WTC11 (cell line): Measurements from ENCODE around the gene ESYT1. TPM values are rescaled to one million over a fixed set of nuclear protein-coding genes. Genes with fewer than 3 reads are reported as not detected.
A peak's percentile ranks its signal among the peaks of the same experiment; 100 is the strongest.

ENCODE experiments used
- ATAC-seq: fragments of 200-7000 bp; cut with Tn5 transposase; 2 replicates; pipeline ENCODE4 v1.10.0; 2021; ENCODE audit warnings: mild to moderate bottlenecking, moderate library complexity
- CTCF ChIA-PET: fragments of 300-600 bp; sonication (Branson Sonifier 250); formaldehyde crosslinking; loops from one replicate; lab custom pipeline; 2021; ENCODE audit warnings: antibody characterized with exemption; lab: Charles Lee
- POLR2A ChIA-PET: fragments of 350-600 bp; sonication (Branson Sonifier 250); formaldehyde crosslinking; loops from one replicate; lab custom pipeline; 2021; ENCODE audit warnings: antibody characterized with exemption; lab: Charles Lee
- DNase-seq: peaks from one replicate; pipeline ENCODE4 v3.0.0; 2021; ENCODE audit warnings: low spot score
- H3K27ac Mint-ChIP-seq: 2 replicates; pipeline ENCODE4 v1.8.0; 2021; ENCODE audit warnings: mixed read lengths
- H3K27me3 Mint-ChIP-seq: 2 replicates; pipeline ENCODE4 v1.8.0; 2021; ENCODE audit warnings: low read depth, mild to moderate bottlenecking, moderate library complexity, mixed read lengths
- H3K36me3 Mint-ChIP-seq: 2 replicates; pipeline ENCODE4 v1.8.0; 2021; ENCODE audit warnings: mixed read lengths
- H3K4me1 Mint-ChIP-seq: 2 replicates; pipeline ENCODE4 v1.8.0; 2022; ENCODE audit warnings: mixed read lengths
- H3K4me3 Mint-ChIP-seq: 2 replicates; pipeline ENCODE4 v1.8.0; 2021; ENCODE audit warnings: mild to moderate bottlenecking, moderate library complexity, mixed read lengths
- H3K9me3 Mint-ChIP-seq: 2 replicates; pipeline ENCODE4 v1.8.0; 2021; ENCODE audit warnings: mixed read lengths
- ELF4 ChIP-seq: sonication (generic); formaldehyde crosslinking; IDR thresholded peaks from 2 replicates; pipeline ENCODE4 v1.8.1; 2022; ENCODE audit warnings: low read depth, mild to moderate bottlenecking, moderate library complexity, missing genetic modification reagents
- JUN ChIP-seq: sonication (generic); formaldehyde crosslinking; IDR thresholded peaks from 2 replicates; pipeline ENCODE4 v1.8.0; 2023; ENCODE audit warnings: mild to moderate bottlenecking, missing genetic modification reagents
- KAT7 ChIP-seq: sonication (generic); formaldehyde crosslinking; IDR thresholded peaks from 2 replicates; pipeline ENCODE4 v1.8.1; 2023; ENCODE audit warnings: missing genetic modification reagents, mild to moderate bottlenecking, borderline replicate concordance
- MYBL2 ChIP-seq: sonication (generic); formaldehyde crosslinking; IDR thresholded peaks from 2 replicates; pipeline ENCODE4 v1.8.1; 2023; ENCODE audit warnings: mild to moderate bottlenecking, moderate library complexity, missing genetic modification reagents
- SMAD4 ChIP-seq: sonication (generic); formaldehyde crosslinking; IDR thresholded peaks from 2 replicates; pipeline ENCODE4 v1.8.0; 2022; ENCODE audit warnings: mild to moderate bottlenecking, missing genetic modification reagents
- SOX15 ChIP-seq: fragments of 250-450 bp; sonication (Bioruptor Pico); IDR thresholded peaks from 2 replicates; pipeline ENCODE4 v1.9.0; 2021; ENCODE audit warnings: mild to moderate bottlenecking
- SP1 ChIP-seq: sonication (generic); formaldehyde crosslinking; conservative IDR thresholded peaks from 2 replicates; pipeline ENCODE4 v1.8.1; 2022; ENCODE audit warnings: missing genetic modification reagents
- ZNF219 ChIP-seq: sonication (generic); formaldehyde crosslinking; IDR thresholded peaks from 2 replicates; pipeline ENCODE4 v1.8.0; 2023; ENCODE audit warnings: missing genetic modification reagents, mild to moderate bottlenecking, borderline replicate concordance
- ZNF317 ChIP-seq: sonication (generic); formaldehyde crosslinking; IDR thresholded peaks from 2 replicates; pipeline ENCODE4 v1.8.1; 2023; ENCODE audit warnings: low read depth, mild to moderate bottlenecking, moderate library complexity, missing genetic modification reagents, borderline replicate concordance
- total RNA-seq: library from RNA; stranded (reverse); gene quantifications from 3 replicates; pipeline ENCODE4 v1.2.3, GENCODE V29; 2021
- TF ChIP-seq, protein P1 (sequence below): sonication (generic); formaldehyde crosslinking; IDR thresholded peaks from 2 replicates; pipeline ENCODE4 v1.8.0; 2022; ENCODE audit warnings: mild to moderate bottlenecking, missing genetic modification reagents
- TF ChIP-seq, protein P2 (sequence below): sonication (generic); formaldehyde crosslinking; conservative IDR thresholded peaks from 2 replicates; pipeline ENCODE4 v1.8.1; 2022; ENCODE audit warnings: mild to moderate bottlenecking, missing genetic modification reagents
- TF ChIP-seq, protein P3 (sequence below): sonication (generic); formaldehyde crosslinking; IDR thresholded peaks from 2 replicates; pipeline ENCODE4 v1.8.0; 2023; ENCODE audit warnings: mild to moderate bottlenecking, missing genetic modification reagents
- TF ChIP-seq, protein P4 (sequence below): sonication (generic); formaldehyde crosslinking; IDR thresholded peaks from 2 replicates; pipeline ENCODE4 v1.8.0; 2022; ENCODE audit warnings: missing genetic modification reagents
- TF ChIP-seq, protein P5 (sequence below): sonication (generic); formaldehyde crosslinking; IDR thresholded peaks from 2 replicates; pipeline ENCODE4 v1.8.1; 2023; ENCODE audit warnings: mild to moderate bottlenecking, missing genetic modification reagents, borderline replicate concordance
- TF ChIP-seq, protein P6 (sequence below): sonication (generic); formaldehyde crosslinking; IDR thresholded peaks from 2 replicates; pipeline ENCODE4 v1.8.1; 2022; ENCODE audit warnings: low read depth, missing genetic modification reagents, borderline replicate concordance
- TF ChIP-seq, protein P7 (sequence below): sonication (generic); formaldehyde crosslinking; IDR thresholded peaks from 2 replicates; pipeline ENCODE4 v1.8.0; 2023; ENCODE audit warnings: missing genetic modification reagents
- TF ChIP-seq, protein P8 (sequence below): sonication (generic); formaldehyde crosslinking; IDR thresholded peaks from 2 replicates; pipeline ENCODE4 v1.8.1; 2022; ENCODE audit warnings: mild to moderate bottlenecking, missing genetic modification reagents, moderate library complexity, borderline replicate concordance

Gene ESYT1
- total RNA-seq, 1 experiment from 2014 or later = 80.1 TPM

DNA sequence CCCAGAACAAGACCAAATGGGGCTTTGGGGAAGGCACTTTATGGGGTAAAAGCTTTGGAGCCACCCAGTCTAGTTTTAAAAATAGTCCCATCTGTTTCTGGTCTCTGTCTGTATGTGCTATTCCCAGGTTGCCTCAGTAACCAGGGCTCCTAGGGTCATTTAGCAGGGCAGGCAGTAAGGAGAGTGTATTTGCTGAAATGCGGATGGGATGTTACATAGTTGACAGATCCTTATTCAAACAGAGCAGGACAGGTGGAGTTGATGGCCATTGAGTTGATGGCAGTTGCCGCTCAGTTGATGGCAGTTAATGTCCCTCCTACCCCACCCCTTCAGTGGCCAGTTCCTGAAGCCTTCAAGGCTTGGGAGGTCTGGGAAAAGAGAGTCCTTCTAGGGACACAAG is 5.4 kb upstream of the ESYT1 start (continued):
- TF ChIP-seq SOX15 = no peak
- TF ChIP-seq, protein P1, sequence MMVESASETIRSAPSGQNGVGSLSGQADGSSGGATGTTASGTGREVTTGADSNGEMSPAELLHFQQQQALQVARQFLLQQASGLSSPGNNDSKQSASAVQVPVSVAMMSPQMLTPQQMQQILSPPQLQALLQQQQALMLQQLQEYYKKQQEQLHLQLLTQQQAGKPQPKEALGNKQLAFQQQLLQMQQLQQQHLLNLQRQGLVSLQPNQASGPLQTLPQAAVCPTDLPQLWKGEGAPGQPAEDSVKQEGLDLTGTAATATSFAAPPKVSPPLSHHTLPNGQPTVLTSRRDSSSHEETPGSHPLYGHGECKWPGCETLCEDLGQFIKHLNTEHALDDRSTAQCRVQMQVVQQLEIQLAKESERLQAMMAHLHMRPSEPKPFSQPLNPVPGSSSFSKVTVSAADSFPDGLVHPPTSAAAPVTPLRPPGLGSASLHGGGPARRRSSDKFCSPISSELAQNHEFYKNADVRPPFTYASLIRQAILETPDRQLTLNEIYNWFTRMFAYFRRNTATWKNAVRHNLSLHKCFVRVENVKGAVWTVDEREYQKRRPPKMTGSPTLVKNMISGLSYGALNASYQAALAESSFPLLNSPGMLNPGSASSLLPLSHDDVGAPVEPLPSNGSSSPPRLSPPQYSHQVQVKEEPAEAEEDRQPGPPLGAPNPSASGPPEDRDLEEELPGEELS (CRISPR knock-in tag) = no peak
- TF ChIP-seq, protein P2, sequence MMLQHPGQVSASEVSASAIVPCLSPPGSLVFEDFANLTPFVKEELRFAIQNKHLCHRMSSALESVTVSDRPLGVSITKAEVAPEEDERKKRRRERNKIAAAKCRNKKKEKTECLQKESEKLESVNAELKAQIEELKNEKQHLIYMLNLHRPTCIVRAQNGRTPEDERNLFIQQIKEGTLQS (CRISPR knock-in tag) = no peak
- no peak for TF ChIP-seq JUN (CRISPR knock-in tag)
- TF ChIP-seq MYBL2 (CRISPR knock-in tag) = no peak
- TF ChIP-seq ZNF317 (CRISPR knock-in tag) = no peak
- TF ChIP-seq SP1 (CRISPR knock-in tag) = no peak

DNA sequence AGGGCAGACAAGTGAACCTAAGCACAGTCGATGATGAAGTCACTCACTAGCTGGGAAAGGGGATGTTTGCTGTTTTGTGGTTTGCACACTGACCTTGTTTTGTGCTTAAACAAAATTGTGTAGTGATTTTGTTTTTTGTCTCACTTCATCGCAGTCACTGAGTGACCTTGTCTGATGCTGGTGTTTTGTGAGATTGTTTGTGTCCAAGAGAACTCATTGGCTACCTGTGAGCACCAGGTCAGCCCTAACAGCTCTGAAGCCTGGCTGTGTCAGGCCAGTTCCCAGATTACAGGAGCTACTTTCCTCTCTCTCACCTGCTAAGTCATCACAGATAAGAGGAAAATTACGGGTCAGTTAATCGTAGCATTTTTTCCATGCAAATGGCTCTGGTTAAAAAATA is 3.9 kb upstream of the ESYT1 start:
- ATAC-seq (no peak), DNase-seq (no peak)
- ChIA-PET POLR2A (no interaction called here), CTCF (interaction anchor here (1.1 to 1.4 kb wide), 4 partner anchors 27 to 142 kb away, joined by 3 to 7 read pairs (median 4); partner anchors contain the start of genes COQ10A, MYL6B and SMARCC2)
- no peak for TF ChIP-seq ZNF219 (CRISPR knock-in tag)
- TF ChIP-seq, protein P3, sequence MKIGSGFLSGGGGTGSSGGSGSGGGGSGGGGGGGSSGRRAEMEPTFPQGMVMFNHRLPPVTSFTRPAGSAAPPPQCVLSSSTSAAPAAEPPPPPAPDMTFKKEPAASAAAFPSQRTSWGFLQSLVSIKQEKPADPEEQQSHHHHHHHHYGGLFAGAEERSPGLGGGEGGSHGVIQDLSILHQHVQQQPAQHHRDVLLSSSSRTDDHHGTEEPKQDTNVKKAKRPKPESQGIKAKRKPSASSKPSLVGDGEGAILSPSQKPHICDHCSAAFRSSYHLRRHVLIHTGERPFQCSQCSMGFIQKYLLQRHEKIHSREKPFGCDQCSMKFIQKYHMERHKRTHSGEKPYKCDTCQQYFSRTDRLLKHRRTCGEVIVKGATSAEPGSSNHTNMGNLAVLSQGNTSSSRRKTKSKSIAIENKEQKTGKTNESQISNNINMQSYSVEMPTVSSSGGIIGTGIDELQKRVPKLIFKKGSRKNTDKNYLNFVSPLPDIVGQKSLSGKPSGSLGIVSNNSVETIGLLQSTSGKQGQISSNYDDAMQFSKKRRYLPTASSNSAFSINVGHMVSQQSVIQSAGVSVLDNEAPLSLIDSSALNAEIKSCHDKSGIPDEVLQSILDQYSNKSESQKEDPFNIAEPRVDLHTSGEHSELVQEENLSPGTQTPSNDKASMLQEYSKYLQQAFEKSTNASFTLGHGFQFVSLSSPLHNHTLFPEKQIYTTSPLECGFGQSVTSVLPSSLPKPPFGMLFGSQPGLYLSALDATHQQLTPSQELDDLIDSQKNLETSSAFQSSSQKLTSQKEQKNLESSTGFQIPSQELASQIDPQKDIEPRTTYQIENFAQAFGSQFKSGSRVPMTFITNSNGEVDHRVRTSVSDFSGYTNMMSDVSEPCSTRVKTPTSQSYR (CRISPR knock-in tag) = no peak
- TF ChIP-seq, protein P4, sequence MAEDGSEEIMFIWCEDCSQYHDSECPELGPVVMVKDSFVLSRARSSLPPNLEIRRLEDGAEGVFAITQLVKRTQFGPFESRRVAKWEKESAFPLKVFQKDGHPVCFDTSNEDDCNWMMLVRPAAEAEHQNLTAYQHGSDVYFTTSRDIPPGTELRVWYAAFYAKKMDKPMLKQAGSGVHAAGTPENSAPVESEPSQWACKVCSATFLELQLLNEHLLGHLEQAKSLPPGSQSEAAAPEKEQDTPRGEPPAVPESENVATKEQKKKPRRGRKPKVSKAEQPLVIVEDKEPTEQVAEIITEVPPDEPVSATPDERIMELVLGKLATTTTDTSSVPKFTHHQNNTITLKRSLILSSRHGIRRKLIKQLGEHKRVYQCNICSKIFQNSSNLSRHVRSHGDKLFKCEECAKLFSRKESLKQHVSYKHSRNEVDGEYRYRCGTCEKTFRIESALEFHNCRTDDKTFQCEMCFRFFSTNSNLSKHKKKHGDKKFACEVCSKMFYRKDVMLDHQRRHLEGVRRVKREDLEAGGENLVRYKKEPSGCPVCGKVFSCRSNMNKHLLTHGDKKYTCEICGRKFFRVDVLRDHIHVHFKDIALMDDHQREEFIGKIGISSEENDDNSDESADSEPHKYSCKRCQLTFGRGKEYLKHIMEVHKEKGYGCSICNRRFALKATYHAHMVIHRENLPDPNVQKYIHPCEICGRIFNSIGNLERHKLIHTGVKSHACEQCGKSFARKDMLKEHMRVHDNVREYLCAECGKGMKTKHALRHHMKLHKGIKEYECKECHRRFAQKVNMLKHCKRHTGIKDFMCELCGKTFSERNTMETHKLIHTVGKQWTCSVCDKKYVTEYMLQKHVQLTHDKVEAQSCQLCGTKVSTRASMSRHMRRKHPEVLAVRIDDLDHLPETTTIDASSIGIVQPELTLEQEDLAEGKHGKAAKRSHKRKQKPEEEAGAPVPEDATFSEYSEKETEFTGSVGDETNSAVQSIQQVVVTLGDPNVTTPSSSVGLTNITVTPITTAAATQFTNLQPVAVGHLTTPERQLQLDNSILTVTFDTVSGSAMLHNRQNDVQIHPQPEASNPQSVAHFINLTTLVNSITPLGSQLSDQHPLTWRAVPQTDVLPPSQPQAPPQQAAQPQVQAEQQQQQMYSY (CRISPR knock-in tag) = no peak
- TF ChIP-seq ELF4 (CRISPR knock-in tag) = no peak
- TF ChIP-seq, protein P5, sequence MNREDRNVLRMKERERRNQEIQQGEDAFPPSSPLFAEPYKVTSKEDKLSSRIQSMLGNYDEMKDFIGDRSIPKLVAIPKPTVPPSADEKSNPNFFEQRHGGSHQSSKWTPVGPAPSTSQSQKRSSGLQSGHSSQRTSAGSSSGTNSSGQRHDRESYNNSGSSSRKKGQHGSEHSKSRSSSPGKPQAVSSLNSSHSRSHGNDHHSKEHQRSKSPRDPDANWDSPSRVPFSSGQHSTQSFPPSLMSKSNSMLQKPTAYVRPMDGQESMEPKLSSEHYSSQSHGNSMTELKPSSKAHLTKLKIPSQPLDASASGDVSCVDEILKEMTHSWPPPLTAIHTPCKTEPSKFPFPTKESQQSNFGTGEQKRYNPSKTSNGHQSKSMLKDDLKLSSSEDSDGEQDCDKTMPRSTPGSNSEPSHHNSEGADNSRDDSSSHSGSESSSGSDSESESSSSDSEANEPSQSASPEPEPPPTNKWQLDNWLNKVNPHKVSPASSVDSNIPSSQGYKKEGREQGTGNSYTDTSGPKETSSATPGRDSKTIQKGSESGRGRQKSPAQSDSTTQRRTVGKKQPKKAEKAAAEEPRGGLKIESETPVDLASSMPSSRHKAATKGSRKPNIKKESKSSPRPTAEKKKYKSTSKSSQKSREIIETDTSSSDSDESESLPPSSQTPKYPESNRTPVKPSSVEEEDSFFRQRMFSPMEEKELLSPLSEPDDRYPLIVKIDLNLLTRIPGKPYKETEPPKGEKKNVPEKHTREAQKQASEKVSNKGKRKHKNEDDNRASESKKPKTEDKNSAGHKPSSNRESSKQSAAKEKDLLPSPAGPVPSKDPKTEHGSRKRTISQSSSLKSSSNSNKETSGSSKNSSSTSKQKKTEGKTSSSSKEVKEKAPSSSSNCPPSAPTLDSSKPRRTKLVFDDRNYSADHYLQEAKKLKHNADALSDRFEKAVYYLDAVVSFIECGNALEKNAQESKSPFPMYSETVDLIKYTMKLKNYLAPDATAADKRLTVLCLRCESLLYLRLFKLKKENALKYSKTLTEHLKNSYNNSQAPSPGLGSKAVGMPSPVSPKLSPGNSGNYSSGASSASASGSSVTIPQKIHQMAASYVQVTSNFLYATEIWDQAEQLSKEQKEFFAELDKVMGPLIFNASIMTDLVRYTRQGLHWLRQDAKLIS (CRISPR knock-in tag) = no peak
- TF ChIP-seq KAT7 = no peak
- TF ChIP-seq, protein P6, sequence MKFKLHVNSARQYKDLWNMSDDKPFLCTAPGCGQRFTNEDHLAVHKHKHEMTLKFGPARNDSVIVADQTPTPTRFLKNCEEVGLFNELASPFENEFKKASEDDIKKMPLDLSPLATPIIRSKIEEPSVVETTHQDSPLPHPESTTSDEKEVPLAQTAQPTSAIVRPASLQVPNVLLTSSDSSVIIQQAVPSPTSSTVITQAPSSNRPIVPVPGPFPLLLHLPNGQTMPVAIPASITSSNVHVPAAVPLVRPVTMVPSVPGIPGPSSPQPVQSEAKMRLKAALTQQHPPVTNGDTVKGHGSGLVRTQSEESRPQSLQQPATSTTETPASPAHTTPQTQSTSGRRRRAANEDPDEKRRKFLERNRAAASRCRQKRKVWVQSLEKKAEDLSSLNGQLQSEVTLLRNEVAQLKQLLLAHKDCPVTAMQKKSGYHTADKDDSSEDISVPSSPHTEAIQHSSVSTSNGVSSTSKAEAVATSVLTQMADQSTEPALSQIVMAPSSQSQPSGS (CRISPR knock-in tag) = no peak
- TF ChIP-seq, protein P7, sequence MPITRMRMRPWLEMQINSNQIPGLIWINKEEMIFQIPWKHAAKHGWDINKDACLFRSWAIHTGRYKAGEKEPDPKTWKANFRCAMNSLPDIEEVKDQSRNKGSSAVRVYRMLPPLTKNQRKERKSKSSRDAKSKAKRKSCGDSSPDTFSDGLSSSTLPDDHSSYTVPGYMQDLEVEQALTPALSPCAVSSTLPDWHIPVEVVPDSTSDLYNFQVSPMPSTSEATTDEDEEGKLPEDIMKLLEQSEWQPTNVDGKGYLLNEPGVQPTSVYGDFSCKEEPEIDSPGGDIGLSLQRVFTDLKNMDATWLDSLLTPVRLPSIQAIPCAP = no peak
- TF ChIP-seq, protein P8, sequence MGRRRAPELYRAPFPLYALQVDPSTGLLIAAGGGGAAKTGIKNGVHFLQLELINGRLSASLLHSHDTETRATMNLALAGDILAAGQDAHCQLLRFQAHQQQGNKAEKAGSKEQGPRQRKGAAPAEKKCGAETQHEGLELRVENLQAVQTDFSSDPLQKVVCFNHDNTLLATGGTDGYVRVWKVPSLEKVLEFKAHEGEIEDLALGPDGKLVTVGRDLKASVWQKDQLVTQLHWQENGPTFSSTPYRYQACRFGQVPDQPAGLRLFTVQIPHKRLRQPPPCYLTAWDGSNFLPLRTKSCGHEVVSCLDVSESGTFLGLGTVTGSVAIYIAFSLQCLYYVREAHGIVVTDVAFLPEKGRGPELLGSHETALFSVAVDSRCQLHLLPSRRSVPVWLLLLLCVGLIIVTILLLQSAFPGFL (CRISPR knock-in tag) = no peak
- no peak for TF ChIP-seq SMAD4 (CRISPR knock-in tag)
- TF ChIP-seq SOX15 = no peak
- Mint-ChIP-seq H3K27ac (peak overlapping the region; percentile 4), H3K9me3 (no peaks in the 10 kb centered on the region), H3K4me1 (peaks cover 25% of the 10 kb centered on the region), H3K4me3 (no peak overlapping the region), H3K36me3 (peaks cover 15% of the 10 kb centered on the region), H3K27me3 (no peaks in the 10 kb centered on the region; the same call in 1 of the 2 replicates)
